Activated CD4-positive, CD25-positive, alpha-beta regulatory T cell treated with anti-CD3 and anti-CD28 coated beads, Interleukin-2, amount 50 U/mL, for 16 hours (primary cell): Measurements from ENCODE around the gene TCAF1.
A peak's percentile ranks its signal among the peaks of the same experiment; 100 is the strongest.

Experiments
- DNase-seq: peaks from one replicate; pipeline ENCODE4 v3.0.0-alpha.2; 2020; ENCODE audit warnings: low read depth, low spot score

The TCAF1 gene

GRCh38 chr7:143901668-143902331 is at the start of gene TCAF1:
Gene TCAF1, minus strand, starts transcription at chr7:143902176. Its CDS starts 25,568 bp downstream, at chr7:143876608.
- DNase-seq, result peak; percentile 73

- DNase-seq, result no peak
These were observed 46.8 kb upstream of the TCAF1 start for GRCh38 chr7:143948733-143949132.

GRCh38 chr7:143947111-143947510 is 45.1 kb upstream of the TCAF1 start:
- no peak for DNase-seq

GRCh38 chr7:143945423-143945822 is 43.4 kb upstream of the TCAF1 start:
- DNase-seq, result no peak

- DNase-seq, result no peak
These were observed 36.6 kb upstream of the TCAF1 start for GRCh38 chr7:143938379-143939243.

- DNase-seq, result no peak
These were observed 34.4 kb upstream of the TCAF1 start for GRCh38 chr7:143936087-143937009.

GRCh38 chr7:143934526-143935325 is 32.8 kb upstream of the TCAF1 start, which contains the start of gene OR2F2:
Gene OR2F2, plus strand, starts transcription at chr7:143935233. Its CDS starts 0 bp downstream, at chr7:143935233.
- no peak for DNase-seq

GRCh38 chr7:143931739-143932138 is 29.8 kb upstream of the TCAF1 start:
- no peak for DNase-seq

GRCh38 chr7:143929224-143929920 is 27.4 kb upstream of the TCAF1 start:
- no peak for DNase-seq

- no peak for DNase-seq
These were observed 22.9 kb upstream of the TCAF1 start for GRCh38 chr7:143924851-143925250.

GRCh38 chr7:143914938-143915652 is 13.1 kb upstream of the TCAF1 start:
- DNase-seq, result no peak

GRCh38 chr7:143913945-143914615 is 12.1 kb upstream of the TCAF1 start:
- DNase-seq, result no peak

GRCh38 chr7:143910473-143911248 is 8.7 kb upstream of the TCAF1 start:
- no peak for DNase-seq

- no peak for DNase-seq
These were observed 7.9 kb upstream of the TCAF1 start for GRCh38 chr7:143909863-143910262.

GRCh38 chr7:143908120-143908519 is 6.1 kb upstream of the TCAF1 start:
- DNase-seq, result no peak

GRCh38 chr7:143906895-143907294 is 4.9 kb upstream of the TCAF1 start:
- no peak for DNase-seq

- no peak for DNase-seq
These were observed 4.2 kb upstream of the TCAF1 start for GRCh38 chr7:143906151-143906550.

- DNase-seq, result no peak
These were observed 3.5 kb upstream of the TCAF1 start for GRCh38 chr7:143905509-143905908.
